Embryonic facial prominence (tissue), 1 donor: Measurements from ENCODE around the gene ZNF740.
A peak's percentile ranks its signal among the peaks of the same experiment; 100 is the strongest.
"Not testable (repeated sequence)": the region's sequence is repeated elsewhere in the genome, so short reads cannot be mapped to it uniquely, and the experiment has no call there.

Source experiments
- DNase-seq: peaks from one replicate; pipeline ENCODE4 v3.0.0-alpha.2; 2016; ENCODE audit errors: extremely low spot score

ZNF740 gene

GRCh38 chr12:53173085-53173715 lies 7.3 kb upstream of the ZNF740 start:
- DNase-seq, result no peak

- DNase-seq, result no peak
Measured at GRCh38 chr12:53174881-53175491, 5.5 kb upstream of the ZNF740 start.

- no peak for DNase-seq
Measured at GRCh38 chr12:53176750-53177149, 3.8 kb upstream of the ZNF740 start.

- DNase-seq, result not testable (repeated sequence)
Measured at GRCh38 chr12:53177447-53177846, 3.1 kb upstream of the ZNF740 start.

GRCh38 chr12:53178803-53179202 lies 1.7 kb upstream of the ZNF740 start:
- not testable (repeated sequence) for DNase-seq

GRCh38 chr12:53179687-53180219 lies 769 bp upstream of the ZNF740 start:
- no peak for DNase-seq

GRCh38 chr12:53180931-53181645 lies 566 bp downstream of the ZNF740 start:
- DNase-seq, result peak; percentile 55

- no peak for DNase-seq
Measured at GRCh38 chr12:53181935-53182334, 1.4 kb downstream of the ZNF740 start.

- no peak for DNase-seq
Measured at GRCh38 chr12:53182903-53183302, 2.4 kb downstream of the ZNF740 start.

- no peak for DNase-seq
Measured at GRCh38 chr12:53184828-53185227, 4.3 kb downstream of the ZNF740 start.

GRCh38 chr12:53185582-53186153 lies 5.1 kb downstream of the ZNF740 start:
- no peak for DNase-seq

GRCh38 chr12:53186745-53187144 lies 6.2 kb downstream of the ZNF740 start:
- DNase-seq, result no peak

GRCh38 chr12:53187145-53187899 lies 6.8 kb downstream of the ZNF740 start:
- no peak for DNase-seq

- DNase-seq, result no peak
Measured at GRCh38 chr12:53190108-53190729, 9.7 kb downstream of the ZNF740 start.

GRCh38 chr12:53191096-53191884 lies 10.8 kb downstream of the ZNF740 start:
- no peak for DNase-seq

- no peak for DNase-seq
Measured at GRCh38 chr12:53191885-53192530, 11.5 kb downstream of the ZNF740 start.

GRCh38 chr12:53192531-53193021 lies 12.1 kb downstream of the ZNF740 start:
- DNase-seq, result no peak

GRCh38 chr12:53193040-53193439 lies 12.5 kb downstream of the ZNF740 start:
- DNase-seq, result no peak

- no peak for DNase-seq
Measured at GRCh38 chr12:53193985-53194716, 13.6 kb downstream of the ZNF740 start.
